GM19193 (cell line): ENCODE results near the gene ZMIZ1.

Source experiments
- POLR2A ChIP-seq: IDR thresholded peaks from 4 replicates; pipeline ENCODE4 v1.6.1; 2011; ENCODE audit not compliant: insufficient read depth, insufficient read length; ENCODE audit errors: extremely low read depth

Gene ZMIZ1

DNA sequence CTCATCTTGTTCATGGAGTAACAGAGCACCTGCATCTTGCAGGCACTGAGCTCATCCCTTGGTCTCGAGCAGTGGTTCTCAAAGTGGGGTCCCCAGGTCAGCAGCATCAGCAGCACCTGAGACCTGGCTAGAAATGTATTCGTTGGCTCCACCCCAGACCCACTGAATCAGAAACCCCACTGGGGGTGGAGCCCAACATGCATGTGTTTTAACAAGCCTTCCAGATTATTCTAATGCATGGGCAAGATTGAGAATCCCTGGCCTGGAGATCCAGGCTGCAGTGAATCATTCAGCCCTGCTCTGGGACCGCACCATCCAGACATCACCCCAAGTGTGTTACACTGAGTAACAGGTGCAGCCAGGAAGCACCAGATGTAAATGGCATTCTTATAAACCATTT is 193.4 kb downstream of the ZMIZ1 start:
- TF ChIP-seq POLR2A = no peak

DNA sequence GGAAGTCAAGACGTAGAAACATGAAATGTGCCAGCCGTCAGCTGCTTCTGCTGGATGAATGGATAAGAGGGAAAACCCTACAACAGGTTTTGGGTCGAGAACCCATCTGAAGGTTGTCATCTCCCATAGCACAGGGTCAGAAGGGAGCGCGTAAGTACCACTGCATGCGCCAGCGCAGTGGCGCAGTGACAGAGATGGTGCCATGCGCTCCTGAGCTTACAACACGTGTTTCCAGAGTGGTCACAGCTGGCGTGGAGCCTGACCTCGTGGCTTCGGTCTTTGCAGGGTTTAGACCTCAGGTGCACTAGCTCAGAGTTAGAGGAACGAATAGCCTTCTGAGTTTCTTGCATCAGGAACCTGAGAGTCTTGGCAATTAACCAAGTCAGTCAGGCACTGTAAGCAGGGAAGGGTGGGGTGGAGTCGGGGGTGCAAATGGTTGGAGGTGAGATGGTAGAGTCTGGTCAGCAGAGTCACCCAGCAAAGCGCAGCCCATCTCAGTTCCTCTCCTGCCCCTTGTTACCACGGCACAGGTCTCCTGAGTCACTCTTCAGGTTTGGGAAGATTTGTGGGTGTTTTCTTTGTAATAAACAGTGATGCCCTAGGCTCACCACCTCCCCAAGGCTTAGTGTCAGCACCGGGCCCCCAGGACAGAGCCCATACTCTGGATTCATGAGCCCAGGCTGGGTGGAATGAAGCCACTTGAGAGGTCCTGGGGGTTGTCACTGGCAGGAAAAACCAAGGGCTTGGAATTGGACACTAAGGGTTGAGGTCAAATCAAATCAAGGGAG is 194.4 kb downstream of the ZMIZ1 start:
- no peak for TF ChIP-seq POLR2A

DNA sequence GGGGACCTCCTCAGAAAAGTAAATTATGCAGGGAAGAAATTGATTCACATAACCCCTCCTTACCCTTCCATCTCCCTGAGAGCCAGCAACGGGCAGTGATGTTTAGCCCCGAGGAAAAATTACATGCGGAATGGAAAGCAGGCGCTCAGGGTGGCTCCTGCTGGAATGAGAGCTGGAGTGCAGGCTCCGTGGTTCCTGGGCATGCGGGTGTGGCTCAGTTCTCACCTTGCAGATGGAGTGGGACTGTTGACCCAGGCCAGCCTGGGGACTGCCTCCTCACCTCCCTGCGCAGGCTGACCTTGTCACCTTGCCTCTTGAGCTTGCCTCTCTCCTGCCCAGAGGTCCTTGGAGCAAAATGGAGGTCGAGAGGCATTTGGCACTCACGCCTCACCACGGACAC is 195.2 kb downstream of the ZMIZ1 start:
- no peak for TF ChIP-seq POLR2A

DNA sequence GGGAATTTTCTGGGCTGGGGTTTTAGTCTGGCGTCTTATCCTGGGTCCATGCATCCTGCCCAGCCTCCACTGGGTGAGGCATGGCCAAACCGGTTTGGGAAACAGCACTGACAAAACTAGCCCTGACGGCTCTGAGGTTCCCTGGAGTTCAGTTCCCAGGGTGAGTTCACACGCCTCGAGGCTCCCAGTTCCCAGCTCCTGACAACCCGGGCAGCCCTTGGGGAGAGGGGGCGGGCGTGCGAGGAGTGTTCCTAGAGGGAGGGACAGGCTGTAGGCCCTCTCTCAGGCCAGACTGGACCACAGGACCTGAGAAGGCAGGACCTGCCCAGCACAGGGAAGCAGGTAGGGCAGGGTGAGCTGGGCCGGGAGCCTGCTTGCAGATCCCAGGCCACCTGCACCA is 196.2 kb downstream of the ZMIZ1 start:
- no peak for TF ChIP-seq POLR2A

DNA sequence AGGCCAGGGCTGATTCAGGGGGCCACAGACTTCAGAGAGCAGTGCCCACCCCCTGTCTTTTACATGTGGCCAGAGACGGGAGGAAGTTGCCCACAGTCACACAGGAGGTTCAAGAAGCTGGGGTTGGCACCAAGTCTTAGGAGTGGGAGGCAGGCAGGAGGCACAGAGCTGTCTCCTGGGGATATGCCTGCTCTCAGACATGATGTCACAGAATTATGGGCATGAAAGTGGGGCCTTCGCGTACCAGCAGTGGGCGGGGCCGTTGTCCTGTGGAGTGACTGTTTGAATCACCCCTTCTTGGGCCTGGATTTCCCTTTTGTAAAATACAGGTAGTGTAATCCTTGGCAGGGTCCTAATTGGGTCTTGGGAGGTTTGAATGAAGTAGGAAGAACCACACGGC is 197.3 kb downstream of the ZMIZ1 start:
- no peak for TF ChIP-seq POLR2A

DNA sequence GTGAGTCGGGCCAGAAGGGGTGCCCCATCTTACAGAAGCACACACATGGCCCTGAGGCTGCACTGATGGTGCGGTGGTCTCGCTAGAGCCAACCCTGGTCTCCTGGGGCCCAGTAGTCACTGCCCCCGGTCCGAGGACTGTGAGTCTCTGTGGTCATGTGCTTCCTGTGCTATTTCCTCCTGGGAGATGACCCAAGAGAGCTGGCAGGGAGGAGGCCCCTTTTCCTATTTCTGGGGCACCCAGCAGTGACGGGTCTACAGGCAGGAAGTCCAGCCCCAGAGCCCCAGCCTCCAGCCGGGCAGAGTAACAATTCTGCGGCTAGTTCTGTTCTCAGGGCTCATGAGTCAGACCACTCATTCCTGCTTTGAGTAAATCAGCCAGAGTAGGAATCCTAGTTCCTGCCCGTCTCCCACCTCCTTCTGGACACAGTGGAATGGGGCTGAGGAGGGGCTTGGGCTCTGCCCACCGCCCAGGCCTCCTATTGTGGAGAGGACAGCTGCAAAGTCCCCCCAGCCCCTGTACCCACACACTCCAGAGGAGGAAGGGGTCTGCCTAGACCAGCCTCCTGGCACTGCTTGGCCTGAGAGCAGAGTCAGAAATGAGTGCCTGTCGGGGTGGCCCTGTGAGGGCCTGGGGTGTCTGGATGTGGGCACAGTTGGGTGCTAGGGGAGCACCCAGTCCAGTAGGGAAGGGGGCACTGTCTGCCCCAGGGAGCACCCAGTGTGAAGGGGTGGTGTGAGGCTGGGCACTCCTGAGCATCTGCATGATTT is 198.0 kb downstream of the ZMIZ1 start:
- TF ChIP-seq POLR2A = no peak

DNA sequence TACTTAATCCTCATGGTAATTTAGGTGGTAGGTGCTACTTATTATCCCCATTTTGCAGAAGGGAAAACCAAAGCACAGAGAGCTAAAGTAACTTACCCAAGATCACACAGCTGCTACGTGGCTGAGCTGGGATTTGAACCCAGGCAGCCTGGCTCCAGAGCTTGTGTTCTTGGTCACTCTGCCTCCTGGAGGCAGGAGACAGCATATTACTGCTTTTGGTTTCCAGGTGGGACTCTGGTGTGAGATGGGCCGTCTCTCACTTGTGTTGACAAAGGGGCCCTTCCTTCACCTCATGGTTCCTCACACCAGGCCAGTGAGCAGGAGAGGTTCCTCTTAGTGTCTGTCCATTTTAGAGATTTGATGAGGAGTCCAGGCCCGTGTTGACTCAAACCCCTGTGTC is 198.7 kb downstream of the ZMIZ1 start:
- TF ChIP-seq POLR2A = no peak

DNA sequence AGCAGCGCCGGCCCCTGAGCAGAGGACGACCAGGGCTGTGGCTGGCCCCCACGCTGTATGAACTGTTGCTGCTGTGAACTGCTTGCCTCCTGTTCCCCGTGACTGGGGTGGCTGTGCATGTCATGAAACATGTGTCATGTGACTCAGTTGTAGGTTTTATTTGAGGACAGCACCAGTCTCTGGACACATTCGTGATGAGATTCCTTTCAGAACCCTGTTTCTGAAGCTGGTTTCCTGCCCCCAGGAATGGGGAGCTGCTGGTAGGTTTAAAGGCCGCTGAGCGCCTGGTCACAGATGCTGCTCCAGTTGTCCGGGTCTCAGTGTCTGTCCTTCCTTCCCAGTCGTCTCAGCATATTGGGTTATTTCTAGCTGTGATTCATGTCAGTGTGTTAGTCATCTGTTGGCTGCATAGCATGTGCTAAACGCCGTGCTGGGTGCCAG is 199.4 kb downstream of the ZMIZ1 start:
- no peak for TF ChIP-seq POLR2A

DNA sequence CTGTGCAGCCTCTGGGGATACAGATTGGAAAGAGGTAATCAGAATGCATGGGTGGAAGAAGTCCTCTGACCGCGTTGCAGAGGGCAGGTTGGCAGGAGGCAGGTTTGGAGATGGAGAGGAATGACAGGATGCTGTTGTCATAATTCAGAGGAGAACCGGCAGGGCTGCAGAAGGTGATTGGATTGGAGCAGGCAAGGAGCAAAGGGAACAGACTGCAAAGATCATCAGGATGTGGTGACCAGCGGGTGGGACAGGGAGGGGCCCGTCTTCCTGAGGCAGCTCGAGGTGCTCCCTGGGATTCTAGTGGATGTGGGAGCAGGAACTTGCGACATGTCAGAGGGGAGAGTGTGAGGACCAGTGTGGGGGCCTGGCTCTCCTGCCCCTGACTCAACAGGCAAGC is 200.0 kb downstream of the ZMIZ1 start:
- no peak for TF ChIP-seq POLR2A

DNA sequence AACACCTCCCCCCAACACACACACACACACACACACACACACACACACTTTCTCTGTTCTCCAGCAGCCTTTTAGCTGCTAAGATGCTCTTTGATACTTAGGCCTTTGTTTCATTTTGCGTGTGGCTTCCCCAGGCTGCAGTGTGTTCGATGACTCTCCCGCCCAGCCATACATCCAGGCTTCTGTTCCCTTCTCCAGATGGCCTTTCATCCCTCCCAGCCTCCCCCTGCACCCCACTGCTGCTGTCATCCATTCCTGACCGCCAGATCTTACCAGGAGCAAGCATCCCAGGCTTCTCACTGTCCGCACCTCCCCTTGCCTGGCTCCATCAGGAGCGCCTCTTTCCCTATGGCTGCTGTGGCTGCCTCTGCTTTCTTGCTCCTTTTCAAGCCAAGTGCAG is 200.7 kb downstream of the ZMIZ1 start:
- no peak for TF ChIP-seq POLR2A

DNA sequence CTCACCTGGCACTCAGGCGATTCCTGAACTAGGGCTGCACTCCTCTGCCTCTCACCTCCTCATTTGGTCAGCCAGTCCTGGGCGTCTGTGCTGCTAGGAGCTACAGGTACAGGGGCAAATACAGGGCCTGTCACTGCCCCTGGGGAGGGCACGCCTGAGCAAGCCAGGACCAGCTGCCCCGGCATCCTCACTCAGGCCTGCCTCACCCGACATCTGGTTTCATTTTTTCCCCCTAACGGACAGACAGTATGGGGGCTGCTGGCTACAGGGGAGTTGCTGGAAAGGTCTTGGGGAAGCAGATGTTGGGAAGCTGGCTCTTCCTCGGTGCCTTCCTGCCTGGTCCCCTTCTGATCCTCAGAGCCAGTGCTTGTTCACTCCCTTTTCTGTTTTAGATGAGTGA is 201.2 kb downstream of the ZMIZ1 start:
- TF ChIP-seq POLR2A = no peak

DNA sequence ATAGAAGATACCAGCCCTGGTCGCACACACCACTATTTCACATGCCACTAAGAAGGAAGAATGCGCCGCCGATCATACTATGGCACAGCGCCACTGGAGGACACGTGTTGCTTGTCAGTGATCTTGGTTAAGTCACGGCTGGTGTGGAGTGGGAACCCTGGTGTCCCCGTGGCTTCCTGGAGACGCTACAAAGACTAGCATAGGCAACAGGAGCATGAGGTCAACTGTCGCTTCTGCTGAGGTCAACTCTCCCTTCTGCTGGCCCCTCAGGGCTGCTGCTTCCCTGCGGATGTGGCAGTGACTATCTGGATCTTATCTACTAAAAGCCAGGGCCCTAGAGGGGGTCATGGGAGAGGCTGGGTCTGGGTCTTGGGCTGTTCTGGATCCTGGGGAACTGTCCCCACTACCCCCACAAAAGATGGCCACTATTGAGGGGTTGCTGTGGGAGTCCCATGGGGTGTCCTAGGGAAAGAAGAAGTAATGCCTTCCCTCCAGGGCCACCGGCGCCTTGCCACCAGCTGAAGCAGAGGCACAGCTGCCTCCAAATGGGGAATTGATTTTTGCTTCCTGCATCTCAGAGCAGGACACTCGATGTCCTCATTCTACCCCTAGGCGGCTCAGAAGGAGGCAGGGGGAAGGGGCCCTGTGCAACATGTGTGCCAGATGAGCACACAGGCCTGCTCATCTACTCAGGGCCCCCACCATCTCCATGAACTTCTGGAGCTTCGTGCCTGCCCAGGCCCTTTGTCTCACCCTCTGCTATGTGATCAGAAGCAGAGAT is 201.9 kb downstream of the ZMIZ1 start:
- no peak for TF ChIP-seq POLR2A

DNA sequence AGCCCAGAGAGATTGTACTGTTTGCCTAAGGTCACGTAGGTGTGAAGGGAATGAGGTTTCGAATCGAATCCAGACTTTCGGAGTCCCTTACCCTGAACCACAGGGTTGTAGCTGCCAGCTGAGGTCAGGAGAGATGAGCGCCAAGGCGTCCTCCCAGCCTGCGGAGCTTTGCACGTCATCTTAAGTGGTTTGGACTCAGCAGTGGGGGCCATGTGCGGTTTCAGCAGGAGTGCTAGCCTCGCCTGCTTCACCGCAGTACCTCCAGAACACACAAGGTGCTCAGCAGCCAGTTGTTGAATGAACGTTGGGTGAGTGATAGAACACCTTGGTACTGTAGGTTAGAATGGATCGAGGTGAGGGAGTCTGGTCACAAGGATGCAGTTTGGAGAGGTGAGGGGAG is 203.6 kb downstream of the ZMIZ1 start:
- TF ChIP-seq POLR2A = no peak

DNA sequence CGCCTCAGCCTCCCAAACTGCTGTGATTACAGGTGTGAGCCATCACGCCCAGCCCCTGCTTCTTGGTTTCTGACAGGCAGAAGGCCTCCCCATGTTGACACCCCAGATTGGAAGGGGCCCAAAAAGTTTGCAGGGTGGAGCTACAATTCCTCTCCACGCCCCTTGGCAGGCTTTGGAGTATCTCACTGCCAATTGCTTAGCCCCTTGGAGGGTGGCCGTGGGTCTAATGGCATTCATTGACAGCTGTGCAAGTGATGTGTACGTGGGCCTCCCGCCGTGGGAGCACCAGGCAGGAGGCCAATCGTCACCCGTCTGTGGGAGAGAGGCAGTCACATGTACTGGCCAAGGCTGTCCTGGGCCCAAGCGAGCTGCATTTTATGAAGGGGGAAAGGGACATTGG is 204.8 kb downstream of the ZMIZ1 start:
- no peak for TF ChIP-seq POLR2A

DNA sequence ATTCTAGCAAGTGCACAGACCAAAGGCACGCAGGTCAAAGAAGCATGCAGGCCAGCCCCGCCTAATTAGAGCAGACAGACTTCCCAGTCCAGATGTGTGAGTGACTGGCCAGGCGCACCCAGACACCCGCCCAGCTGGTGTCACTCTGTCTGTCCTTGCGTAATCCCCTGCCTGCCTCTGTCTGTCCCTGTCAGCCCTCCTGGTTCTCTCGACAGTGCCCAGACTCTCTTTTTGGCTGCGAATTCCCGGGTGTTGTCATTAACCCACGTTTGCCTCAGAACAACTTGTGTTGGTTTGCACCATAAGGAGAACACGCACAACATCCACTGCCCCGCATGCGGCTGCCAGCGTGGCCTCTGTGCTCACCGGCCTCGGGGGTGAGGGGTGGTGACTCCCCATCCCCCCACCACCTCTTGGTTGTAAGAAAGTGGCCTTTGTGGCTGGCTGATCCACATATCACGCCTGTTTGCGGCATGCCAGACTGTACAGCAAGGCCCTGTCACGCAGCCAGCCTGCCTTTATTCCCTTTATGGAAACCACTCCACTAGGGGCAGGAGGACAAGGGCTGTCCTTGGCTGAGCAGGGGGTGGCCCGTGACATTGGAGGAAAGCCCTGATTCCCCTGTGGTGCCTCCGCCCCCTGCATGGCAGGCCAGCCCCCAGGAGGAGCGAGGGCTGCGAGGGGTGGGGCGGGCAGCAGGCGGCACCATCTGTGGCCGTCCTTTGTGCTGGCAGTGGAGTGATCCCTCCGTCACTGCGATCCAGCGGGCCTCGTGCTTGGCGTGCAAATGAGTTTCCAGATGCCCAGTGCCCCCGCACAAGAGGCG is 205.7 kb downstream of the ZMIZ1 start:
- no peak for TF ChIP-seq POLR2A

DNA sequence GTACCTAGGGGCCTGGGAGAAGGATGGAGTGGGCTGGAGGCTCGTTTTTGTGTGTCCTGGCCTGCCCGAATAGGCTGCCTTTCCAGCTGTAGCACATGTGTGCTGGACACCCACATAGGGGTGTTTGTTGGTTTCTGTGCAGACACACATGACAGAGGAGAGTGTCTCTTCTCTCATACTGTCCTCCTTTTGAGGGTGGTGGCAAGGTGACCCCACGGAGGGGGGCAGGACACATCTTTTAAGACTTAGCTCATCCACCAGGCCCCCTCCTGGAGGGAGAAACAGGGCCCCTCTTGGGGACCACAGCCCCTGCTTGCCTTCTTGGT is 206.3 kb downstream of the ZMIZ1 start:
- TF ChIP-seq POLR2A = no peak

DNA sequence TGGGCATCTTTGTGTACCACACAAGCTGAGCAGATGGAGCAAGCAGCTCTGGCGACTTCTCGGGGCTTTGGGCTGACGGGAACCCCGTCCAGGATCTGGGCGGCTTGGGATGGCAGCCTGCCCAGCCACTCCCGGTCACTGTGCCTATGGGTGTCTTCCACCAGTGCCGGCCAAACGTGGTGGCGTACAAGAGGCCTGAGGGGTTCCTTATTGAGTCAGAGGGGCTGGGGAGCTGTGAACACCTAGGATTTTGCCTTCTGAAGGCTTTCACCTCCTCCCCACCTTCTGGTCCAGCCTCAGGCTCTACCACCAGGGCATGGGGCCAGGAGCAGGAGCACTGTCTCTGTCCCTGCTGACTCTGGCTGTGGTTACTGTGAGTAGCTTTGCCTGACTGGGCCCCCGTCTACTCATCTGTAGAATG is 206.7 kb downstream of the ZMIZ1 start:
- no peak for TF ChIP-seq POLR2A
